GM19043 (cell line): ENCODE measurements around the gene HELLS.
A peak's percentile ranks its signal among the peaks of the same experiment; 100 is the strongest.
"Not testable (repeated sequence)": the region's sequence is repeated elsewhere in the genome, so short reads cannot be mapped to it uniquely, and the experiment has no call there.

Experiments used
- ATAC-seq: cut with Tn5 transposase; IDR thresholded peaks from one replicate; pipeline ENCODE4 v1.9.1; 2021; ENCODE audit warnings: low read depth; ENCODE audit not compliant: unreplicated experiment

Gene HELLS

GRCh38 chr10:94602729-94603515 lies 57.3 kb downstream of the HELLS start:
- ATAC-seq = no peak

DNA sequence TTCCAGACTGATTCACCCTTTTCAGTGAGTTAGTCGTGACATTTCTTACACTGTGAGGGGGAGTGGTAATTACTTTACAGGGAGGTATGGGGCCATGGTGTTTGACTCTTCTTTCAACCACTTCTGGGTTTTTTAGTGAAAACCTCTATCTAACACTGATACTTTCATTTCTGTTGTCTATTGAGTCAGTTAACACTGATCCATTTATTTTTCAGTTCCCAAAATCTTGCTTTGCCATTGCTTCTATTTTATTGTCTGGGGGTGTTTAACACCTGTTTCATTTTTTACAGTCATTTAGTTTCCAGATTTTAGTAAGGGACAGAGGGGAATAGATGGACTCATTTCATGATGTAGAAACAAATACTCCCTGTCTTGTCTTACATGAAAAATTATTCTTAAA lies 61.5 kb downstream of the HELLS start:
- peak; percentile 60 for ATAC-seq

DNA sequence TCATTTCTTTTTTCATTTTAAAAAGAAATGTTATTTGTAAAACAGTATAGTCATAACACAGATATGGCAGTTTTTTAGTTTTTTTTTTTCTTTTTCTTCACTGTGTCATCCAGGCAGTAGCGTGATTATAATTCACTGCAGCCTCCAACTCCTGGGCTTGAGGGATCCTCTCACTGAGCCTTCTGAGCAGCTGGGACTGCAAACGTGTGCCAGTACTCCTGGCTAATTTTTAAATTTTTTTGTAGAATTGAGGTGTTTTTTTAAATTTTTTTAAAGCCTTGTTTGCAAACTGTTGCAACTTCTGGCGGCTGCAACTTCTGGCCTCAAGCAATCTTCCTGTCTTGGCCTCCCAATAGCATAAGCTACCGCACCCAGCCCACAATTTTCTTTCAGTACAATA lies 63.0 kb downstream of the HELLS start:
- ATAC-seq = no peak

- no peak for ATAC-seq
Measured at GRCh38 chr10:94614558-94614957, 69.0 kb downstream of the HELLS start.

- no peak for ATAC-seq
Measured at GRCh38 chr10:94617389-94617944, 71.9 kb downstream of the HELLS start.

GRCh38 chr10:94622666-94623205 lies 77.1 kb downstream of the HELLS start:
- ATAC-seq = no peak

DNA sequence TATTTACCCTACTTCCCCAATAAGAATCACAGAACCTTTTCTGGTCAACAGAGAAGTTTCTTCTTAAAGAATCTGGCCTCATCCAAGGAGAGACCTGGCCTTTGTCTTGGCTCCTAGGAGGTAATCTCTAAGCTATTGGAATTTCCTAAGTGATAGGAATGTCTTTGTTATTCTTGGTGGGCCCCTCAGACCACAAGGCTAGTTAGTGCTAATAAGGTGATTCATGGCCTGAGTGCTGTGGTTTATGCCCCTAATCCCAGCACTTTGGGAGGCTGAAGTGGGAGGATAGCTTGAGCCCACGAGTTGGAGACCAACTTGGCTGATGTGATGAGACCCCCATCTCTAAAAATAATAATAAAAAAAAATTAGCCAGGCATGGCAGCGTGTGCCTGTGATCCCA lies 78.0 kb downstream of the HELLS start:
- no peak for ATAC-seq

- no peak for ATAC-seq
Measured at GRCh38 chr10:94626476-94626875, 80.9 kb downstream of the HELLS start.

- ATAC-seq = no peak
Measured at GRCh38 chr10:94627511-94627910, 81.9 kb downstream of the HELLS start.

GRCh38 chr10:94630017-94630688 lies 84.6 kb downstream of the HELLS start:
- ATAC-seq = no peak

DNA sequence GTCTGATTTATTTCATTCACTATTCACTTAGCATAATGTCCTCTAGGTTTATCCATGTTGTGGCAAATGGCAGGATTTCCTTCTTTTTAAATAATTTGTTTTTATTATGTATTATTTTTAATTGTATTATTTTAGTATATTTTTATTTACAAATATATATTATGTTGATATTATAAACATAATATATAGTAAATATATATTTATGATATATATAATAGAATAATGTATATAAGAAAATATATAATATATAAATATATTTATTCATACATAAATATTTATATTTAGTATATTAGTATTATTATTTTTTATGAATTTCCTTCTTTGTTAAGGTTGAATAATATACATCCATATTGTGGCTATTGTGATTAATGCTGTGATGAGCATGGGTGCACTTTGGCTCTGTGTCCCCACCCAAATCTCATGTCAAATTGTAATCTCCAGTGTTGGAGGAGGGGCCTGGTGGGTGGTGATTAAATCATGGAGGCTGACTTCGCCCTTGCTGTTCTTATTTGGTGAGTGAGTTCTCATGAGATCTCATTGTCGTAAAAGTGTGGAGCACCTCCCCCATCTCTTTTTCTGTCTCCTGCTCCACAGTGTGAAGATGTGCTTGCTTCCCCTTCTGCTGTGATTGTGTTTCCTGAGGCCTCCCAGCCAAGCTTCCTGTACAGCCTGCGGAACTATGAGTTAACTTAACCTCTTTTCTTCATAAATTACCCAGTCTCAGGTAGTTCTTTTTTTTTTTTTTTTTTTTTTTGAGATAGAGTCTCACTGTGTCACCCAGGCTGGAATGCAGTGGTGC lies 85.7 kb downstream of the HELLS start:
- no peak for ATAC-seq

GRCh38 chr10:94632954-94633353 lies 87.4 kb downstream of the HELLS start:
- no peak for ATAC-seq

DNA sequence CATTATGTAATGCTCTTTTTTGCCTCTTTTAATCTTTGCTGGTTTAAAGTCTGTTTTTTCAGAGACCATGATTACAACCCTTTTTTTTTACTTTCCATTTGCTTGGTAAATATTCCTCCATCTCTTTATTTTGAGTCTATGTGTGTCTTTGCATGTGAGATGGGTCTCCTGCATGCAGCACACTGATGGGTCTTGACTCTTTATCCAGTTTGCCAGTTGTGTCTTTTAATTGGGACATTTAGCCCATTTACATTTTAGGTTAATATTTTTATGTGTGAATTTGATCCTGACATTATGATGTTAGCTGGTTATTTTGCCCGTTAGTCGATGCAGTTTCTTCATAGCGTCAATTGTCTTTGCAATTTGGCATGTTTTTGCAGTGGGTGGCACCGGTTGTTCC lies 92.5 kb downstream of the HELLS start:
- not testable (repeated sequence) for ATAC-seq

DNA sequence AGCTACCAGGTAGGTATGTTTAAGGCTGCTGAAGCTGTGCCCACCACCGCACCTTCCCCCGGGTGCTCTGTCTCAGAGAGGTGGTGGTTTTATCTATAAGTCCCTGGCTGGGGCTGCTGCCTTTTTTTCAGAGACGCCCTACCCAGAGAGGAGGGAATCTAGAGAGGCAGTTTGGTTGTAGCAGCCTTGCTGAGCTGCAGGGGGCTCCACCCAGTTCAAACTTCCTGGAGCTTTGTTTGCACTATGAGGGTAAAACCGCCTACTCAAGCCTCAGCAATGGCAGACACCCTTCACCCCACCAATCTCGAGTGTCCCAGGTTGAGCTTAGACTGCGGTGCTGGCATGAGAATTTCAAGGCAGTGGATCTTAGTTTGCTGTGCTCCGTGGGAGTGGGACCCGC lies 94.3 kb downstream of the HELLS start:
- ATAC-seq = no peak

- ATAC-seq = no peak
Measured at GRCh38 chr10:94640562-94640961, 95.0 kb downstream of the HELLS start.

- ATAC-seq = no peak
Measured at GRCh38 chr10:94641480-94641879, 95.9 kb downstream of the HELLS start.

DNA sequence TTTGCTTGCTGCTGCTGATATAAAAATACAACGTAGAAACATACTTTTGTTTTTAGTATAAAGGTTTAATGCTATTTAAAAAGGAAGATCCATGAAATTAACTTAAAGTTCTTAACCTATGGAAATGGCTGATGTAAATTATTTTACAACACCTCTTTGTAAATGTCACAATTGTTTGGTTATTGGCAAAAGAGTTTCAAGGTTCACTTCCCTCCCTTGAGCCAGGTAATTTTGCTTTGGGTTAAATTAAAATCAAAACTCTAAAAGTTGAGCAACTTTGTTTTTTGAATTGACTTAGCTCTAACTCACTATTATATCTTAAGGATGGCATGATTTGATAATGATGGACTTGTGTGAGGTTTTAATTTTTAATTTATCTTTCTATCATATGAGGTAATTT lies 98.8 kb downstream of the HELLS start:
- ATAC-seq = no peak

- peak; percentile 78 for ATAC-seq
Measured at GRCh38 chr10:94645285-94645684, 99.7 kb downstream of the HELLS start.
